GM19397 (cell line): ENCODE data around the gene PLXDC2.
"Not testable (repeated sequence)": the region's sequence is repeated elsewhere in the genome, so short reads cannot be mapped to it uniquely, and the experiment has no call there.

ENCODE experiments used
- ATAC-seq: cut with Tn5 transposase; IDR thresholded peaks from one replicate; pipeline ENCODE4 v1.9.1; 2021; ENCODE audit warnings: mild to moderate bottlenecking, moderate library complexity; ENCODE audit not compliant: unreplicated experiment

Gene PLXDC2

DNA sequence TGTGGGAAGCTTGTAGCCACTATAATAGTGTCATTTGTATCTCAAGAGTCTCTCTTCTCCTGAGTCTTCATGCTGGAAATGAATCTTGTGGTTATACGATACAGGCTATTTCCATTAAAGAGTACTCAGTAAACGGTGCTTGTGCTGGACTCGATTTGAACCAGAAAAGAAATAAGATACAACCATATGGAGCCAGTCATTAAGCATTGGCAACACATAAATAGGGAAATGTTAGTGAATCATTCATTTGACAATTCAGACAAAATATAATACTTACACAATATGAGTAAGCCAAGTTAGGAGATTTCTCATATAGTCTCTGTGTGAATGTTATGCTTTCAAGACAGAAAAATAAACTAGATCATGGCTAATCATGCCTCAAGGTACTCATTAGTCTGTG lies 356.8 kb downstream of the PLXDC2 start:
- no peak for ATAC-seq

GRCh38 chr10:20175719-20176118 lies 359.5 kb downstream of the PLXDC2 start:
- no peak for ATAC-seq

GRCh38 chr10:20180766-20181165 lies 364.5 kb downstream of the PLXDC2 start:
- no peak for ATAC-seq

- no peak for ATAC-seq
Observed at GRCh38 chr10:20181434-20181833, 365.2 kb downstream of the PLXDC2 start.

- ATAC-seq = no peak
Observed at GRCh38 chr10:20185116-20185515, 368.9 kb downstream of the PLXDC2 start.

DNA sequence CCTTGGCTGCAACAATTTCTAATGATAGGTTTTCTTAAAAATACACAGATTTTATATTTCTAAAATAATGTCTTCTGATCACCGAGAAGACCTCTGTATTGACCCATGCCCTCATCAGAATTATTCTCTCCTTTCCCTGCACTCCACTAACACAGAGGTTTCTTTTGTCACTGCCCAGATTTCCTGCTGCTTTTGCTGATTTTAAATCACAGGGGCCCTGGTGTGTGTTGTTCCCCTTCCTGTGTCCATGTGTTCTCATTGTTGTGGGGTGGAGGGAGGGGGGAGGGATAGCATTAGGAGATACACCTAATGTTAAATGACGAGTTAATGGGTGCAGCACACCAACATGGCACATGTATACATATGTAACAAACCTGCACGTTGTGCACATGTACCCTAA lies 375.2 kb downstream of the PLXDC2 start:
- not testable (repeated sequence) for ATAC-seq

GRCh38 chr10:20195076-20195475 lies 378.8 kb downstream of the PLXDC2 start:
- ATAC-seq = no peak

DNA sequence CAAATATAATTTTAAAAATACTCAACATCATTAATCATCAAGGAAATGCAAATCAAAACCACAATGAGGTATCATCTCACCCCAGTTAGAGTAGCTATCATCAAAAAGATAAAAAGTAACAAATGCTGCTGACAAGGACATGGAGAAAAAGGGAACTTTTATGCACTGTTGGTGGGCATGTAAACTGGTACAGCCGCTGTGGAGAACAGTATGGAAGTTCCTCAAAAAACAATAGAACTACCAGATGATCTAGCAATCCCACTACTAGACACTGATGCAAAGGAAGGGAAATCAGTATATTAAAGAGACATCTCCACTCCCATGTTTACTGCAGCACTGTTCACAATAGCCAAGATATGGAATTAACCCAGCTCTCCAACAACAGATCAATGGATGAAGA lies 384.5 kb downstream of the PLXDC2 start:
- no peak for ATAC-seq

DNA sequence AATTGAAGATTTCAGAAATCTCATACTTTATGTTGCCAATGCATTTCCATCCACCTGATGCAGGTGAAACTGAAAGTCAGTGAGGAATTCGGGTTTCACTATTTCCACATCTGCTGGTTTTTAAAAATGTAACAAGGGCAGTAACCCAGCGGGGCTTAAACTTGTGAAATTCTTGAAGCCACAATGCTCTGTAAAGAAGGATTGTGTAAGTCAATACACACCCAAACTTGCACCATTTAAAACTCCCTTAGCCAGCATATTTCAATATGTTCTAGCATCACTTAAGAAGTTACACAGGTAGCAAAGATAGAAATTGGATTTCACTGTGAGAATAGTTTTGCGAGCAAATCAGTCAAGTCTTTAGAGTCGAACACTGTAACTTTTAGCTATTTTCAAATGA lies 386.1 kb downstream of the PLXDC2 start:
- no peak for ATAC-seq

DNA sequence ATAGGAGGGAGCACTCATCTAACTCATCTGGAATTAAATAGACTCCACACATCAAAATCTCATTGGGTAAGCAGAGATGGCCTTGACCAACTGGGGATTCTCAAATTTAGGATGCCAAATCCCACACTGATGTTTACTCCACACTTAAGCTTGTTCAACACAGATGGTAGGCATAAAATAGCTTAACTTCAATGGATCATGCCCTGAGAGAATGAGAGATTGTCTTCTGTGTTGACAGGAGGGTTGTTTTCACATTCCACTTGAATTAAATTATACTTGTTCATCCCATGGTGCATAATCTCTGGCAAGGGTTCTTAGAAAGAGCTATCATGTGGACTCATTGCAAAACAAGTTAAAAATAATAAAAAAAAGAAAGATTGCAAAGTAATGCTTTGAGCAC lies 391.4 kb downstream of the PLXDC2 start:
- ATAC-seq = no peak

DNA sequence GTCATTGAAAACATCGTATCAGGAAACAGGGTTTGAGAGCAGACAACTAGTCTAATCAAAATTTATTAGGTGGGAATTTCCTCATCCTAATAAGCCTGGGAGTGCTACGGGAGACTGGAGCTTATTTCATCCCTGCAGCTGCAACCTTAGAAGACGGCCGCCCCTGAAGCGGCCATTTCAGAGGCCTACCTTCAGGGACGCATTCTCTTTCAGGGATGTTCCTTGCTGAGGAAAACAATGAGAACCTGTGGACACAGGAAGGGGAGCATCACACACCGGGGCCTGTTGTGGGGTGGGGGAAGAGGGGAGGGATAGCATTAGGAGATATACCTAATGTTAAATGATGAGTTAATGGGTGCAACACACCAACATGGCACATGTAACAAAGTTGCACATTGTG lies 392.9 kb downstream of the PLXDC2 start:
- ATAC-seq = not testable (repeated sequence)

DNA sequence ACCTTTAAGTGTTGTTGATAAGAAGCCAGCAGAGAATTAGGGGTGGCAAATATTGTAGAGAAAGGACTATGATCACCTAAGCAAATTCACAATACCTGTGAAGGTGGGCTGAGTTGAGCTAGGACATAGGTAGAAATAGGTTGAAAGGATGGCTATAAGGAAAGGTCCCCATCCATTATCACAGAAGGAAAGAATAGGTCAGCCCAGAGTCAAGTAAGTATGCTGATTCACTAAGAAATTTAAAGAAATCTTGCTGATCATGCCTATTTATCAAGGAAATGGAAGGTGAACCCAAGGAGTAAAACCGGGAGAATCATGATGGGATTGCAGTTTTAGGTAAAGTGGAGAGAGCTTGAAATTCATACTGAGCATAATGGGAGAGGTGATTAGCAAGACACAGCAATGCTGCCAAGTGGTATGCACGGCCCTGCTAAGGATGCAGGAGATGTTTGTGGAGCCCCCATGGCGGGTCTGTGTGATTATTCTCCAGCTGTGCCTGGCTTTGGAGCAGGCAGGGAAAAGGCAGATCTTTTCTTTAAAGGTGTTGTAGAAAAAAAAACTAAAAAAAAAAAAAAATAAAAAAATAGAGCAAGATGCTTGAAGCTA lies 399.4 kb downstream of the PLXDC2 start:
- no peak for ATAC-seq

DNA sequence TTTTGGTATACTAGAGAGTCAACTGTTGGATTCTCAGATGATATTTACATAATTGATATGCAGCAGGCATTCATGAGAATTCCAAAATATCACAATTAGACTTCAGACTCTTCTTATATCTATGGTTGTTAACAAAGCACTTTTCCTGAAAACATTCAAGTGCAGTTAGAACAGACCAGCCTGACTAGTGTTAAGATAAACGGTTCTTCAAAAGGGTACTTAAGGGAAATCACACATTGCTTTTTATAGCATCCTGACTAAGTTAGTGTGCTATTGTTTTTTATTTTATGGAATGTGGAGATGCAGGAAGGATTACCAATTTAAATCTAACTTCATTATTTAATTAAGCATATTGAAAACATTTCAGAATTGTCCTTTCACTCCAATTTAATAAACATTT lies 405.1 kb downstream of the PLXDC2 start:
- ATAC-seq = no peak

- no peak for ATAC-seq
Observed at GRCh38 chr10:20228729-20229128, 412.5 kb downstream of the PLXDC2 start.

GRCh38 chr10:20232079-20232705 lies 416.0 kb downstream of the PLXDC2 start:
- no peak for ATAC-seq

DNA sequence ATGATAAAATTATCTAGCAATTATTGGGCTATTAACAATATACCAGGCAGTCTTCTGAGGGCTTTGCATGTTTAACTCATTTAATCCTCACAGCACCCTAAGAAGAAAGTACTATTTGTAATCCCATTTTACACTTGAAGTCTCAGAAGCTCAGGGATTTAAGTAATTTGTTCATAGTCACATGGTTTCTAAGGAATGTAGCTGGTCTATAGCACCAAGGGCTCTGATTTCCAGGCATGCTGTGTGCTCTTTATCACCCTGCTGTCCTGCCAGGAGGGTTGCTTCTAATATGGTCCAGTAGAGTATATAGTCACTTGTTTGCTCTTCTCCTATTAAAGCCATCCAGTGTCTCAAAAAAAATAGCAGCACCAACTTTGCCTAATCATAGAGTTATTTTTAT lies 417.2 kb downstream of the PLXDC2 start:
- no peak for ATAC-seq

GRCh38 chr10:20234579-20234978 lies 418.3 kb downstream of the PLXDC2 start:
- ATAC-seq = no peak

DNA sequence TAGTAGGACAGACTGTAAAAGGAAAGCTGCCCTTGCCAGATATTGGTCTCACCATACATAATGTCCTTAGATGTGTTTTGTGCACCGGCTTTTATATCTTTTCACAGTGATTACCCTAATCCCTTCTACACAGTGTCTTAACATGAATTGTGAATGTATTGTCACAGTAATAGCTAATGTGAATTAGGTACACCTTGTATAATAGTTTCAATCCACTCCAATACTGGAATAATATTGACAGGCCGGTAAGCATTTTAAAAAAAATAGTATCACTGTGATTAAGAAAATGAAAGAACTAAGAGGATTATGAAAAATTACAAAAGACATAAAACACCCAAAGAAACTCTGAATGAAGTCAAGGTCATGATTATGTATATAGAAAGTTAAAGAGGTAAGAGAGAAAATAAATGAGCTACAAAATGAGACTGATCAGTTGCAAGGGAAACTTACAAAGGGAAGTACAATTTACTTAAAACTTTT lies 420.9 kb downstream of the PLXDC2 start:
- ATAC-seq = no peak

DNA sequence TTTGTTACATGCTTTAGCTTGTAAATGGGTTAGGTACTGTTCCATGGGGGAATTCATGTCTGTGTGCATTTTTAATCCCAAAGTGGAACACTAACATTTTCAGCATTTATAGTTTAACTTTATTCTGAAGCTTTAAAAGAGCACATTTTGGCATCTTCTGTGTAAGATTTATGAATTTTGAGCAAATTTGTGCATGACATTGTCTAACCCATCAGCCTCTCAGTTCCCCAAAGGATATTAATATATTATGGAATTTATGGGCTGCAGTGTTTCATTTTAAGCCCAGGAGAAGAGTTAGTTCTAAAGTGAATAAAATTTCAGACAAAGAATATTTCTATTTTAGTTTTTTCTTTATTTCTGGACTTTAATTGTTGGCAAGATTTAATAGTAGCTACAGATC lies 421.4 kb downstream of the PLXDC2 start:
- no peak for ATAC-seq

- ATAC-seq = no peak
Observed at GRCh38 chr10:20240643-20241042, 424.4 kb downstream of the PLXDC2 start.

GRCh38 chr10:20247454-20247853 lies 431.2 kb downstream of the PLXDC2 start:
- no peak for ATAC-seq

- no peak for ATAC-seq
Observed at GRCh38 chr10:20247891-20248708, 431.9 kb downstream of the PLXDC2 start.
